ENCODE results near the gene PTGES3L.
"Not testable (repeated sequence)": the region's sequence is repeated elsewhere in the genome, so short reads cannot be mapped to it uniquely, and the experiment has no call there.

Gene PTGES3L

DNA sequence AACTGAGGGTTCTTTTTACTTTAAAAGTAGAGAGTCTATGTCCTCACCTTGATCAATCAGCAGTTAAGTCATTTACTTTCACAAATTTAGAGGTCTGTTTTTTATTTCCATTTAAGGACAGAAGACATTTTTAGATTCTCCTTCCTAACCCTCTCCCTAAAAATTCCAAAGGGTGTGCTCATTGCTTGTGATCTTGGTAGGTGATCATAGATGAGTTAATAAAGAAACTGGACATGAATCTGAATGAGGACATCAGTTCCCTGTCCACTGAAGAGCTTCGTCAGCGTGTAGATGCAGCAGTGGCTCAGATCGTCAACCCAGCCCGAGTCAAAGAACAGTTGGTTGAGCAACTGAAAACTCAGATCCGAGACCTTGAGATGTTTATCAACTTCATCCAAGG lies 9.3 kb upstream of the PTGES3L start:
- H3K9me3 ChIP-seq (ENCODE audit: control insufficient read depth, low read length) = no peaks in the 10 kb centered on the region
- peaks cover 10% of the 10 kb centered on the region for H3K4me1 ChIP-seq (ENCODE audit: control insufficient read depth, insufficient read depth, low read length)
- no peak overlapping the region for H3K9ac ChIP-seq (ENCODE audit: low read length)
- H3K4me3 ChIP-seq (ENCODE audit: low read length) = no peak overlapping the region
- no peaks in the 10 kb centered on the region for H3K27me3 ChIP-seq (ENCODE audit: control insufficient read depth, insufficient read depth, low read length)
- H3K36me3 ChIP-seq (ENCODE audit: control insufficient read depth, insufficient read depth, low read length) = peaks cover 25% of the 10 kb centered on the region

DNA sequence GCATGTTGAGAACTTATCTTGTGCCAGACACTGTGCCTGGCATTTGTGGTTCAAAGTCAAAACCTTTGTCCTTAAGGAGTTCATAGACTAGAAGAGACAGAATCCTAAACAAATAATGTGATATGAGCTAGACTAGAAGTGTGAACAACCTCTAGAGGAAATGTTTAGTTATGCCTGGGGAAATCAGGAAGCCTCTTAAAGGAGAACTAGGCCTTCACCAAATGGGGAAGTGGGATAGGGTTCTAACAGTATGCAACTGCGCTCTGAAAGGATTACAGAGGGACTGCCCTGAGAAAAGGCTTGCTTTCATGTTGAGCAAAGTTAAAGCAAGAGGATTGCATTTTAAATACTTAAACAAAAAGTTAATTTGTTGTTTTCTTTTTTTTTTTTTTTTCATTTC lies 5.3 kb upstream of the PTGES3L start:
- peaks cover 20% of the 10 kb centered on the region for H3K4me1 ChIP-seq (ENCODE audit: control insufficient read depth, insufficient read depth, low read length)
- H3K9me3 ChIP-seq (ENCODE audit: control insufficient read depth, low read length) = no peaks in the 10 kb centered on the region
- H3K36me3 ChIP-seq (ENCODE audit: control insufficient read depth, insufficient read depth, low read length) = peaks cover 14% of the 10 kb centered on the region
- H3K9ac ChIP-seq (ENCODE audit: low read length) = peak overlapping the region; percentile 13
- no peak overlapping the region for H3K4me3 ChIP-seq (ENCODE audit: low read length)
- H3K27me3 ChIP-seq (ENCODE audit: control insufficient read depth, insufficient read depth, low read length) = no peaks in the 10 kb centered on the region

DNA sequence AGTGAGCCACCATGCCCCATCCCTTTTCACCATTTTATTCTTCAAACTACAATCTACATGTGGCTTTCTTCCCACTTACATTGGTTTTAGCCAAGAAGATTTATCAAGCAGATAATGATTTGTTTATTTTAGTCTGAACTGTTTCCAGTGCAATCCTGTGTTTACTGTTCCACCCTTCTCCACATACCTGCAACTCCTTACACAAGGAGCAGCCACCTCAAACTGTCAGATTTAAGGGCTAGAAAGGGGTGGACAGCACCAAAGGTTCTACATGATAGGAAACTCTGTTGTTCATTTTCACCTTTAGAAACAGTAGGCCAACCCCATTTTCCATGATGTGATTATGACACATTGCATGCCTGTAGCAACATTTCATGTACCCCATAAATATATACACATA lies 2.4 kb upstream of the PTGES3L start:
- Histone ChIP-seq H3K4me3 (ENCODE audit: low read length) (no peak overlapping the region), H3K4me1 (ENCODE audit: control insufficient read depth, insufficient read depth, low read length) (peaks cover 27% of the 10 kb centered on the region), H3K9ac (ENCODE audit: low read length) (no peak overlapping the region), H3K9me3 (ENCODE audit: control insufficient read depth, low read length) (no peaks in the 10 kb centered on the region), H3K36me3 (ENCODE audit: control insufficient read depth, insufficient read depth, low read length) (peaks cover 3% of the 10 kb centered on the region), H3K27me3 (ENCODE audit: control insufficient read depth, insufficient read depth, low read length) (no peaks in the 10 kb centered on the region)

DNA sequence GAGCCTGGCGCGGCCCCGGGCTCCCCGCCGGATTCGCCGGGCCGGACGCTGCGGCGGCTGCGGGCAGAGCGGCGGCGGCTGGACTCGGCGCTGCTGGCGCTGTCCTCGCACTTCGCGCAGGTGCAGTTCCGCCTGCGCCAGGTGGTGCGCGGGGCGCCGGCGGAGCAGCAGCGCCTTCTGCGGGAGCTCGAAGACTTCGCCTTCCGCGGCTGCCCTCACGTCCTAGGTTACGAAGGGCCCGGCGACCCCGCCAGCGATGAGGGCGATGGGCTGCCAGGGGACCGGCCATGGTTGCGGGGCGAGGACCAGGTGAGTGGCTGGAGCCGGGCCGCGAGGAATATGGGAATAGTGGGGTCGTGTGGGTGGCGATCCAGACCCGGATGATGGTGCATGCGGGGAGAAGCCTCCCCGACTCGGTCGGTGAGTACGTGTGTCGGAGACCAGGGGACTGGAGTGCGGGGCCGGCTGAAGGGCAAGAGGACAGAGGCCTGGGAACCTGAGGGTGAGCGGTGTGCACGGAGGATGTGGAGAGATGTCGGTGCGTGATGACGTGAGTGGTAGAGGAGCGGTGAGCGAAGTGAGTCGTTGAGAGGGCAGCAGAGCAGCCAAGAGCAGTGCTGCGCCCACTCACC lies 1.0 kb upstream of the PTGES3L start:
- Histone ChIP-seq H3K9ac (ENCODE audit: low read length) (peak overlapping the region; percentile 73), H3K4me3 (ENCODE audit: low read length) (peak overlapping the region; percentile 80), H3K36me3 (ENCODE audit: control insufficient read depth, insufficient read depth, low read length) (peaks cover under 1% of the 10 kb centered on the region), H3K9me3 (ENCODE audit: control insufficient read depth, low read length) (no peaks in the 10 kb centered on the region), H3K27me3 (ENCODE audit: control insufficient read depth, insufficient read depth, low read length) (no peaks in the 10 kb centered on the region), H3K4me1 (ENCODE audit: control insufficient read depth, insufficient read depth, low read length) (peaks cover 27% of the 10 kb centered on the region)

DNA sequence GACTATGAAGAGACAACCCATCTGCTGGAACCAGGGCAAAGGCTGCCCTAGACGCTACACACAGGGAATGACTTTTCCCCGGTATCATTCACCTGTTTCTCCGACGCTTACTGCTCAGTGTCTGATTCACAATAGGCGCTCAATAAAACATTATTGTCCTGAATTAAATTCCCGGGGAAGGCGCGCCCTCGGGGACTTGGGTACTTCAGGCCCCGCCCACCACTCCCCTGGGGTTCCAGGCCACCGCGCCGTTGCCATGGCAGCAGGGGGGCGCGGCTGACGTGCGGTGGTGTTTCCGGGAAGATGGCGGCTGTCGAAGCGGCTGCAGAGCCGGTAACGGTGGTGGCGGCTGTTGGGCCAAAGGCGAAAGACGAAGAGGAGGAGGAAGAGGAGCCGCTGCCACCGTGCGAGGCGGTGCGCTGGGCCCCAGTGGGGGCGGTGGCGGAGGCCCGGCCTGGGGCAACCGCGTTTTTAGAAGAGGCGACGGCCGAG lies 440 bp upstream of the PTGES3L start, which contains the start of gene RUNDC1:
TSS of gene RUNDC1 (plus strand) at position 292 of the 492 bp plus-strand sequence. CDS start at position 304, 12 bp downstream.
- Histone ChIP-seq H3K4me1 (ENCODE audit: control insufficient read depth, insufficient read depth, low read length) (peaks cover 27% of the 10 kb centered on the region), H3K27me3 (ENCODE audit: control insufficient read depth, insufficient read depth, low read length) (no peaks in the 10 kb centered on the region), H3K36me3 (ENCODE audit: control insufficient read depth, insufficient read depth, low read length) (no peaks in the 10 kb centered on the region), H3K4me3 (ENCODE audit: low read length) (peak within 1 kb of the TSS; percentile 80), H3K9me3 (ENCODE audit: control insufficient read depth, low read length) (no peaks in the 10 kb centered on the region), H3K9ac (ENCODE audit: low read length) (peak within 1 kb of the TSS; percentile 73)

DNA sequence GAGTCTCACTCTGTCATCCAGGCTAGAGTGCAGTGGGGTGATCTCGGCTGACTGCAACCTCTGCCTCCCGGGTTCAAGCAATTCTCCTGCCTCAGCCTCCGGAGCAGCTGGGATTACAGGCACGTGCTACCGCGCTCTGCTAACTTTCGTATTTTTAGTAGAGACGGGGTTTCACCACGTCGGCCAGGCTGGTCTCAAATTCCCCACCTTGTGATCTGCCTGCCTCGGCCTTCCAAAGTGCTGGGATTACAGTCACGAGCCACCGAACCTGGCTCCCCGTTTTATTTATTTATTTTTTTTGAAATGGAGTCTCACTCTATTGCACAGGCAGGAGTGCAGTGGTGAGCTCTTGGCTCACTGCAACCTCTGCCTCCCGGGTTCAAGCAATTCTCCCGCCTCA lies 4.2 kb downstream of the PTGES3L start:
- H3K9ac ChIP-seq (ENCODE audit: low read length); H3K9me3 ChIP-seq (ENCODE audit: control insufficient read depth, low read length); H3K36me3 ChIP-seq (ENCODE audit: control insufficient read depth, insufficient read depth, low read length); H3K4me1 ChIP-seq (ENCODE audit: control insufficient read depth, insufficient read depth, low read length); H3K4me3 ChIP-seq (ENCODE audit: low read length); H3K27me3 ChIP-seq (ENCODE audit: control insufficient read depth, insufficient read depth, low read length): not testable (repeated sequence)

DNA sequence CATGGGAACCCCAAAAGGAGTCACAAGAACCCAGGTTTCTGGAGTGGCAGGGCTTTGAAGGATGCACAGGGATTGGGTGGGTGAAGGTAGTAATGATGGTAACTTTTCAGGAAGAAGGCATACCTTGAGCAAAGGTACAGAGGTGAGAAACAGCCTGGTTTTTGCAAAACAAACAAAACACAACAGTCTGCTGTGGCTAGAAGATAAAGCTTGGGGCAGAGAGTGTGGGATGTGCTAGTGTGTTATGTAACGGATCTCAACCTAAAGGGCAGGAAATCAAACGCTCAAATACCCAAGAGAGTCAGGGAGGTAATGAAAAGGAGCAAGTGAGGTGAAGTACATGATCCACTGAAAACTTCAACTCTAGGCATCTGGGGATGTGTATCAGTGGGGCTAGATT lies 4.6 kb downstream of the PTGES3L start:
- Histone ChIP-seq H3K9me3 (ENCODE audit: control insufficient read depth, low read length) (no peaks in the 10 kb centered on the region), H3K36me3 (ENCODE audit: control insufficient read depth, insufficient read depth, low read length) (no peaks in the 10 kb centered on the region), H3K9ac (ENCODE audit: low read length) (no peak overlapping the region), H3K27me3 (ENCODE audit: control insufficient read depth, insufficient read depth, low read length) (no peaks in the 10 kb centered on the region), H3K4me1 (ENCODE audit: control insufficient read depth, insufficient read depth, low read length) (peaks cover 7% of the 10 kb centered on the region), H3K4me3 (ENCODE audit: low read length) (no peak overlapping the region)

DNA sequence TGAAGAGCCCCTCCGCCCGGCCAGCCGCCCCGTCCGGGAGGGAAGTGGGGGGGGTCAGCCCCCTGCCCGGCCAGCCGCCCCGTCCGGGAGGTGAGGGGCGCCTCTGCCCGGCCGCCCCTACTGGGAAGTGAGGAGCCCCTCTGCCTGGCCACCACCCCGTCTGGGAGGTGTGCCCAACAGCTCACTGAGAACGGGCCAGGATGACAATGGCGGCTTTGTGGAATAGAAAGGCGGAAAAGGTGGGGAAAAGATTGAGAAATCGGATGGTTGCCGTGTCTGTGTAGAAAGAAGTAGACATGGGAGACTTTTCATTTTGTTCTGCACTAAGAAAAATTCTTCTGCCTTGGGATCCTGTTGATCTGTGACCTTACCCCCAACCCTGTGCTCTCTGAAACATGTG lies 6.6 kb downstream of the PTGES3L start:
- not testable (repeated sequence) for H3K9me3 ChIP-seq (ENCODE audit: control insufficient read depth, low read length); H3K9ac ChIP-seq (ENCODE audit: low read length); H3K27me3 ChIP-seq (ENCODE audit: control insufficient read depth, insufficient read depth, low read length); H3K36me3 ChIP-seq (ENCODE audit: control insufficient read depth, insufficient read depth, low read length); H3K4me1 ChIP-seq (ENCODE audit: control insufficient read depth, insufficient read depth, low read length); H3K4me3 ChIP-seq (ENCODE audit: low read length)

DNA sequence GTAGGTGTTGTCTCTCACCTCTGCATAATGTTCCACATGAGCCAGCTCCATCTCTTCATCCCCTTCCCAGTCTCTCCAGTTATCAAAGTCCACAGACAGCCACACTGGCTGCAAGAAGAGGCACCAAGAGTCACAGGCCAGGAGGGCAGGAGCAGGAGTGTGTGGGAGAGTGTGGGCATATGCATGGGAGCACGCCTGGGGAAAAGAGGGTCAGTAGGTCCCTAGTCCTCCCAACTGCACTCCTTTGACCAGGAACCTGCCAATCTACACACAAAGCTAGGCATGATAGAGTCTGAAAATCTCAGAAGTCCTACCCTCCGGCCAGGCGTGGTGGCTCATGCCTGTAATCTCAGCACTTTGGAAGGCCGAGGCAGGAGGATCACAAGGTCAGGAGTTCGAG lies 8.3 kb downstream of the PTGES3L start:
- Histone ChIP-seq H3K36me3 (ENCODE audit: control insufficient read depth, insufficient read depth, low read length) (no peaks in the 10 kb centered on the region), H3K4me1 (ENCODE audit: control insufficient read depth, insufficient read depth, low read length) (no peaks in the 10 kb centered on the region), H3K9ac (ENCODE audit: low read length) (no peak overlapping the region), H3K9me3 (ENCODE audit: control insufficient read depth, low read length) (no peaks in the 10 kb centered on the region), H3K27me3 (ENCODE audit: control insufficient read depth, insufficient read depth, low read length) (no peaks in the 10 kb centered on the region), H3K4me3 (ENCODE audit: low read length) (no peak overlapping the region)

DNA sequence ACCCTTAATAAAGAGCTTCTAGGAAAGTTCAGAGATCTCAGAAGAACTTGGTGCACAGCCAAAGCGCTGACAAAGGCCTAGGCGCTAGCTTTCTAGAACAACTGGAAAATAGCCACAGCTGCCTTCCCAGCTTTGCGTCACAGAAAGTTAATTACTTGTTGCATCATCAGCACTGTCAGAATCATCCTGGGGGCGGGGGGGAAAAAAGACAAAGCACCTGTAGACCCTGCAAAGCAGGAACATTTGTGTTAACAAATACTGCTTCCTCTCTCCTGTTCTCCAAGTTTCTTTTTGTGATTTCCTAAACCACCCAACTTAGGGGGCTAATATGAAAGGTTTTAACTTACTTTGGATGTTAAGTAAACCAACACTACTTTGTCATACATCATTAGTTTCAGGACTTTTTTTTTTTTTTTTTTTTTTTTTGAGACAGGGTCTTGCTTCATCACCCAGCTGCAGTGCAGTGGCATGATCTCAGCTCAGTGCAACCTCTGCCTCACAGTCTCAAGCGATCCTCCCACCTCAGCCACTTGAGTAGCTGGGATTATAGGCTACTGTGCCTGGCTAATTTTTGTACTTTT lies 10.8 kb downstream of the PTGES3L start:
- H3K36me3 ChIP-seq (ENCODE audit: control insufficient read depth, insufficient read depth, low read length) = no peaks in the 10 kb centered on the region
- H3K9ac ChIP-seq (ENCODE audit: low read length) = no peak overlapping the region
- H3K27me3 ChIP-seq (ENCODE audit: control insufficient read depth, insufficient read depth, low read length) = no peaks in the 10 kb centered on the region
- no peak overlapping the region for H3K4me3 ChIP-seq (ENCODE audit: low read length)
- H3K4me1 ChIP-seq (ENCODE audit: control insufficient read depth, insufficient read depth, low read length) = no peaks in the 10 kb centered on the region
- no peaks in the 10 kb centered on the region for H3K9me3 ChIP-seq (ENCODE audit: control insufficient read depth, low read length)

DNA sequence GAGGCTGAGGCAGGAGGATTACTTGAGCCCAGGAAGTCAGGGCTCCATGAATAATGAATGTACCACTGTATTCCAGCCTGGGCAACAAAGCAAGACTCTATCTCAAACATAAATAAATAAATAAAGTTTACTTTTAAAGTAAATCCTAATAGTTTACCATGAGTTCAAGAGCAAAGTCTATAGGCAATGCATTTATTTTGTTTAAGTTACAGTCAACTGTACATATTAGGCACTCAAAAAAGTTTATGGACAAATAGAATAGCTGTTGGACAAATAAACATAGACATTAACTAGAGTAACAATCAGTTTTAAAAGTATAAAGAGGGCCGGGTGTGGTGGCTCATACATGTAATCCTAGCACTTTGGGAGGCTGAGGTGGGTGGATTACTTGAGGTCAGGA lies 12.0 kb downstream of the PTGES3L start:
- Histone ChIP-seq H3K9me3 (ENCODE audit: control insufficient read depth, low read length) (no peaks in the 10 kb centered on the region), H3K4me3 (ENCODE audit: low read length) (no peak overlapping the region), H3K4me1 (ENCODE audit: control insufficient read depth, insufficient read depth, low read length) (no peaks in the 10 kb centered on the region), H3K27me3 (ENCODE audit: control insufficient read depth, insufficient read depth, low read length) (no peaks in the 10 kb centered on the region), H3K36me3 (ENCODE audit: control insufficient read depth, insufficient read depth, low read length) (no peaks in the 10 kb centered on the region), H3K9ac (ENCODE audit: low read length) (no peak overlapping the region)

DNA sequence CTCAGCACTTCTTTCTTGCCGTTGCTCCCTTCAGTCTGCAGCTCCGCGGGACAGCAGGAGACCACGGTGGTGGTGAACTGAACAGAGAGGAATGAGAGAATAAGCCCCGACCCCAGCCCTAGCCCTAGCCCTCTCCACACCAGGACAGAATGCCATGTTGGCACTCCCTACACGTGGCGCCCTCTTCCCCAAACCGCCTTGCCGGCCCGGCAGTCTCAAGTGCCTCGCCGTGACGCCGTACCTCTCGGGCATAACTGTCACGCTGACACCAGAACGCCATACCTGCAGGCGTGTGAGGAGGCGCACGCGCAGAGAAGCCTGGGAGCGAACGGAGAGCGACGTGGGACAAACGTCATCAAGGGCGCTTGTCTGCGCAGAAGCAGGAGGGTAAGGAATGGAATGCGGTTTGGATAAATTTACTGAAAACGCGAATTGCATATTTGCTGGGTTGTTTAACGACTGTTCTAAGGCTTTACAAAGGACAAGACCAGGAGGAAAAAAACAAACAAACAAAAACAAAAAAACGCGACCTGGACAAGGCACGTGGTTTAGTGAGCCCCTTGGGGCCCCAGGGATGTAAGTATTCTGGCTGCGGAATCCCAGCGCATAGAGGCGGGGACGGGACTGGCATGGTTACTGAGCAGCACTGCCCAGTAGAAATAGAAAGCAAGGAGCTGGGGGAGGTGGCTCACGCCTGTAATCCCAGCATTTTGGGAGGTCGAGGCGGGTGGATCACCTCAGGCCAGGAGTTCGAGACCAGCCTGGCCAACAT lies 15.5 kb downstream of the PTGES3L start, which contains the start of gene AARSD1:
TSS of gene AARSD1 (minus strand) at position 294 of the 772 bp plus-strand sequence. CDS start at position 280, 14 bp downstream.
- H3K36me3 ChIP-seq (ENCODE audit: control insufficient read depth, insufficient read depth, low read length) = no peaks in the 10 kb centered on the region
- no peaks in the 10 kb centered on the region for H3K4me1 ChIP-seq (ENCODE audit: control insufficient read depth, insufficient read depth, low read length)
- H3K4me3 ChIP-seq (ENCODE audit: low read length) = peak within 1 kb of the TSS; percentile 83
- H3K9me3 ChIP-seq (ENCODE audit: control insufficient read depth, low read length) = no peaks in the 10 kb centered on the region
- no peaks in the 10 kb centered on the region for H3K27me3 ChIP-seq (ENCODE audit: control insufficient read depth, insufficient read depth, low read length)
- H3K9ac ChIP-seq (ENCODE audit: low read length) = peak within 1 kb of the TSS; percentile 86

Measured in mucosa of stomach (tissue), 1 donor.